CD4-positive, alpha-beta memory T cell (primary cell): Measurements from ENCODE around the gene PRLR. TPM values are rescaled to one million over a fixed set of nuclear protein-coding genes. Genes with fewer than 3 reads are reported as not detected.

ENCODE experiments used
- CTCF ChIA-PET: fragments of 350-600 bp; sonication (Branson Sonifier 250); formaldehyde crosslinking; loops from one replicate; lab custom pipeline; 2021; ENCODE audit warnings: inconsistent platforms; ENCODE audit not compliant: partially characterized antibody; lab: Charles Lee
- POLR2A ChIA-PET: fragments of 350-600 bp; sonication (Branson Sonifier 250); formaldehyde crosslinking; loops from one replicate; lab custom pipeline; 2021; ENCODE audit not compliant: partially characterized antibody; lab: Charles Lee
- DNase-seq, 5 donors: peaks; one replicate each; pipeline versions ENCODE4 v3.0.0 to v3.0.0-alpha.2; 2020 to 2022; ENCODE audit warnings: mixed read lengths in 1 of 5
- H3K27ac ChIP-seq: one replicate; pipeline ENCODE4 v1.7.0; 2013; ENCODE audit warnings: low read depth, low read length
- H3K27me3 ChIP-seq: 2 replicates; pipeline ENCODE4 v1.7.0; 2013; ENCODE audit warnings: mild to moderate bottlenecking, low read length, moderate library complexity; ENCODE audit not compliant: insufficient read depth
- H3K36me3 ChIP-seq: 2 replicates; pipeline ENCODE4 v1.7.0; 2013; ENCODE audit warnings: mild to moderate bottlenecking, low read length, moderate library complexity; ENCODE audit not compliant: insufficient read depth
- H3K4me1 ChIP-seq: 2 replicates; pipeline ENCODE4 v1.7.0; 2013; ENCODE audit warnings: mild to moderate bottlenecking, low read length, moderate library complexity; ENCODE audit not compliant: insufficient read depth
- H3K4me3 ChIP-seq, 2 donors: one replicate each; pipeline ENCODE4 v1.7.0; 2013; ENCODE audit warnings: low read length in 2 of 2, mild to moderate bottlenecking in 1 of 2
- H3K9me3 ChIP-seq, 2 donors: one replicate each; pipeline ENCODE4 v1.7.0; 2013; ENCODE audit warnings: low read length in 2 of 2, control low read depth in 1 of 2; ENCODE audit not compliant: control insufficient read depth in 1 of 2
- H3K27ac Mint-ChIP-seq, 7 donors: one replicate each; pipeline ENCODE4 v1.8.0; 2020 to 2021; ENCODE audit warnings: mixed read lengths in 7 of 7, mild to moderate bottlenecking in 6 of 7, inconsistent platforms in 3 of 7, moderate library complexity in 3 of 7
- H3K27me3 Mint-ChIP-seq, 2 donors: one replicate each; pipeline ENCODE4 v1.8.0; 2020 to 2021; ENCODE audit warnings: mixed read lengths in 2 of 2
- H3K36me3 Mint-ChIP-seq, 2 donors: one replicate each; pipeline ENCODE4 v1.8.0; 2020 to 2021; ENCODE audit warnings: mixed read lengths in 2 of 2, inconsistent platforms in 1 of 2, mild to moderate bottlenecking in 1 of 2
- H3K4me1 Mint-ChIP-seq, 4 donors: one replicate each; pipeline ENCODE4 v1.8.0; 2020 to 2021; ENCODE audit warnings: mixed read lengths in 4 of 4, mild to moderate bottlenecking in 1 of 4
- H3K4me3 Mint-ChIP-seq, 8 donors: one replicate each; pipeline ENCODE4 v1.8.0; 2020 to 2021; ENCODE audit warnings: mixed read lengths in 8 of 8, mild to moderate bottlenecking in 7 of 8, moderate library complexity in 6 of 8, inconsistent platforms in 3 of 8
- H3K9me3 Mint-ChIP-seq, 8 donors: one replicate each; pipeline ENCODE4 v1.8.0; 2020 to 2021; ENCODE audit warnings: mixed read lengths in 8 of 8, mild to moderate bottlenecking in 5 of 8, inconsistent platforms in 3 of 8, moderate library complexity in 1 of 8
- intact Hi-C: fragments of 100-400 bp; cut with micrococcal nuclease; formaldehyde crosslinking; loops from one replicate; pipeline ENCODE4 v1.15.1; 2023
- polyA plus RNA-seq, 2 donors: library from polyadenylated mRNA; unstranded; fragments of 300-500 nt; fragmentation: Illumina TruSeq; gene quantifications; one replicate each; pipeline ENCODE4 v1.2.3, GENCODE V29; 2021
- total RNA-seq, 2 experiments: library from RNA; stranded (reverse); gene quantifications; one replicate each; pipeline ENCODE4 v1.2.3, GENCODE V29; 2021

Gene PRLR
- total and polyA plus RNA-seq, 4 experiments from 2014 or later = not detected

DNA sequence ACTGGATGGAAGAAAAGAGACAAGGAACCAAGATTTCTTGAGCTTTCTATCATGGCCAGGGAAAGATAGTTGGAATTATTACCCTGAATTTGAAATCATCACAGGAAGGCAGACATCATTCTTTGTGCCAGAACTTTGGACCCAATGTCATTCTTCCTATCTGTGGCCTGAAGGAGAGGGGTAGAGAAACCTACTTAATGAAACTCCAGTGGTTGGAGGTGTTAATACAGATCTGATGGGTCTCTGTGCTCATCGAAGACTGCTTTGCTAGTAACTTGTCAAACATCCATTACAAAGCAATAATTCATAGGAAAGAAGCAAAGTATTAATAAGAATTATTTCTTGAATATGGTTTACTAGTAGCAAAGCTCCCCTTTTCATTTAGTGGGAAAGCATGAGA, 26.9 kb downstream of the PRLR start:
- H3K9me3 ChIP-seq = no peaks in the 10 kb centered on the region
- no peaks in the 10 kb centered on the region for H3K27me3 ChIP-seq
- ChIA-PET POLR2A (no interaction called here), CTCF (interaction anchor here (1.6 kb wide), 1 partner anchor 11 kb away, joined by 4 read pairs; no protein-coding TSS in a partner anchor)
- intact Hi-C loops = no loop called here
- no peaks in the 10 kb centered on the region for H3K36me3 ChIP-seq
- H3K4me1 Mint-ChIP-seq = peaks cover 0 to 2% (median 0%) of the 10 kb centered on the region in 4 donors
- H3K4me3 ChIP-seq = no peak overlapping the region
- peaks cover 19 to 24% of the 10 kb centered on the region in 2 donors for H3K27me3 Mint-ChIP-seq
- H3K36me3 Mint-ChIP-seq = no peaks in the 10 kb centered on the region
- H3K27ac Mint-ChIP-seq = no peak overlapping the region
- H3K4me1 ChIP-seq = no peaks in the 10 kb centered on the region
- H3K9me3 Mint-ChIP-seq = no peaks in the 10 kb centered on the region
- DNase-seq = no peak
- H3K4me3 Mint-ChIP-seq = no peak overlapping the region
- no peak overlapping the region for H3K27ac ChIP-seq

DNA sequence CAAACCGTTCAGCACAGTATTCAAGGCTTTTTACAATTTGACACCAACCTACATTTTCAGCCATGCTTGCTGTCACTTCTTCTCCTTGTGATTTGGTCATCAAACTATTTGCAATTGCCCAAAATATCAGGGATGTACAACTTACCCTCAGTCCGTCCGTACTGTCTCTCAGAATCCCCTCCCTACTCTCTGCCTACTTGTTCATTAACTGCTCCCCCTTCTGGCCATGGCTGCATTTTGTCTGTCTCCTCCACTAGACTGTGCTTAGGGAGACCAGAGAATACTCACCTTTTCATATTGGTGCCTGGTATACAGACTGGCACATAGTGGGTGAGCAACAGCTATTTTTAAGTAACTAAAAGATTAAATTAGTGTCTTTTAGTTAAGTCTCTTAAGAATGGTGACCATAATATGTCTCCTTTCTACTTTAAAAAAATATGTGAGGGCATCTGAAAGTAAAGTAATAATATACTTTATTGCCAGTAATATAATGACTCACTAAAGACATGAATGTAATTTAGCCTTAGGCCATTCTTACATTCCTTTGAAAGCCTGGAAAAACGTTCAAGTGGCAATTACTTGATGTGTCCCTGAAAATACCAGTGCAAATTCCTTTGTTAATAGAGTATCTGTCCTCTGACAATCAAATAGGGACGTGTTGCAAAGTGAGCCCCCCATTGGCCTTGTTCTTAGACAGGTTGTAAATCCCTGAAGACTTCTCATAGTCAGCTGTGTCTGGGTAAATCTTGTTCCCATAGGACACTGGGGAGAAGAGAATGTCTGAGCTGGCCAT, 27.8 kb downstream of the PRLR start:
- H3K27me3 Mint-ChIP-seq = peaks cover 15 to 23% of the 10 kb centered on the region in 2 donors
- no peak overlapping the region for H3K27ac Mint-ChIP-seq
- intact Hi-C loops = loop anchor here (1.0 kb wide), 2 partner anchors 113 to 724 kb away; no protein-coding TSS in a partner anchor
- no peaks in the 10 kb centered on the region for H3K36me3 ChIP-seq
- H3K4me1 Mint-ChIP-seq = peaks cover 0 to 2% (median 0%) of the 10 kb centered on the region in 4 donors
- no peaks in the 10 kb centered on the region for H3K36me3 Mint-ChIP-seq
- no peak overlapping the region for H3K27ac ChIP-seq
- no peak overlapping the region for H3K4me3 Mint-ChIP-seq
- POLR2A ChIA-PET = no interaction called here
- DNase-seq = peak in 4 of 5 donors; percentile 5 to 12 (median 10)
- CTCF ChIA-PET = interaction anchor here (1.6 kb wide), 1 partner anchor 10 kb away, joined by 4 read pairs; no protein-coding TSS in a partner anchor
- no peaks in the 10 kb centered on the region for H3K9me3 ChIP-seq
- H3K4me1 ChIP-seq = no peaks in the 10 kb centered on the region
- no peaks in the 10 kb centered on the region for H3K27me3 ChIP-seq
- H3K4me3 ChIP-seq = no peak overlapping the region
- no peaks in the 10 kb centered on the region for H3K9me3 Mint-ChIP-seq

DNA sequence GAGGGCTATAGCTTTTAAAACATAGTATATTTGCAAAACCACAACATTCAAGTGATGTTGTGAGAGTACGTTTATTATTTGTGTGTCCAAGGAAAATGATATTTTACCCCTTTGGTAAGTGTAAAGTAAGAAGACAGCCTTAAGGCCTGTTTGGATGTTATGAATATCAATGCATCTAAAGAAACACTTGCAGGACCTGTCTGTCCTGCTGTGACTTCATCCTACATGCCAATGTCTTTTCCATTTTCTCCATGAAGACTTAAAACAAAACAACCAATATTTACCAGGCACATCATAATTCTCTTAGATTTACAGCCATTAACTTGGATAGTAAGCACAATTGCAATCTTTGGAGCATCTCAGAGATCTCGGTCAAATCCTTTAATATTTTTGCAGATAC, 29.0 kb downstream of the PRLR start:
- intact Hi-C loops = no loop called here
- H3K27me3 Mint-ChIP-seq = peaks cover 15 to 23% of the 10 kb centered on the region in 2 donors
- CTCF ChIA-PET = no interaction called here

DNA sequence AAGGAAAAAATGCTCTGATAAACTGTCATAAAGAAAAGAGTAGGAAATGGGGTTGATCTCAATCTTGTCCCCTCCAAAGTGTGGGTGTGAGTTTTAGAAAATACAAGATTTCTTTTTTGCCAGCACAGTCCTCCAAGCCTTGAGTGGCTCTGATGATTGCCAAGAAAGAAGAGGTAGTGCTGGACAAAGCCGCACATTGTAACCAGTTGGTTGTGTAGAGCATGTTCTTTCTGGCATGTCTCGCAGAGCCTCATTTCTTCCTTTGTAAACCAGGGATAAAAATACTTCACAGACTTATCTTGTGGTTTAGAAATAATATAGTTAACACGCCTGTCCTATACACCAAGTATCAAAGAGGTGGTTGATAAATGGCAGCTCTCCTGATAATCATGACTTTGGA, 30.4 kb downstream of the PRLR start:
- Histone ChIP-seq H3K36me3 (no peaks in the 10 kb centered on the region), H3K4me3 (no peak overlapping the region), H3K27me3 (no peaks in the 10 kb centered on the region), H3K27ac (no peak overlapping the region), H3K9me3 (no peaks in the 10 kb centered on the region), H3K4me1 (no peaks in the 10 kb centered on the region)
- Mint-ChIP-seq H3K36me3 (no peaks in the 10 kb centered on the region), H3K27me3 (peaks cover 16 to 17% of the 10 kb centered on the region in 2 donors), H3K4me3 (no peak overlapping the region), H3K4me1 (peaks cover 0 to 2% (median 0%) of the 10 kb centered on the region in 4 donors), H3K9me3 (no peaks in the 10 kb centered on the region), H3K27ac (no peak overlapping the region)
- no peak for DNase-seq
- intact Hi-C loops = no loop called here
- ChIA-PET POLR2A (no interaction called here), CTCF (interaction anchor here (0.7 kb wide), 1 partner anchor 13 kb away, joined by 3 read pairs; no protein-coding TSS in a partner anchor)

More for the DNA sequence above, 29.0 kb downstream of the PRLR start:
- Mint-ChIP-seq H3K9me3 (no peaks in the 10 kb centered on the region), H3K36me3 (no peaks in the 10 kb centered on the region), H3K27ac (peak overlapping the region in 1 of 7 donors; percentile 55), H3K4me1 (peaks cover 0 to 2% (median 0%) of the 10 kb centered on the region in 4 donors), H3K4me3 (no peak overlapping the region)
- no peaks in the 10 kb centered on the region for H3K4me1 ChIP-seq
- H3K27ac ChIP-seq = no peak overlapping the region
- POLR2A ChIA-PET = no interaction called here
- H3K27me3 ChIP-seq = no peaks in the 10 kb centered on the region
- H3K4me3 ChIP-seq = no peak overlapping the region
- no peaks in the 10 kb centered on the region for H3K9me3 ChIP-seq
- no peak for DNase-seq
- no peaks in the 10 kb centered on the region for H3K36me3 ChIP-seq

- intact Hi-C loops = no loop called here
- no peaks in the 10 kb centered on the region for H3K36me3 Mint-ChIP-seq
- H3K27me3 ChIP-seq = no peaks in the 10 kb centered on the region
- ChIA-PET CTCF (no interaction called here), POLR2A (no interaction called here)
- H3K9me3 ChIP-seq = no peaks in the 10 kb centered on the region
- H3K4me3 ChIP-seq = no peak overlapping the region
- H3K27ac Mint-ChIP-seq = no peak overlapping the region
- peaks cover 19 to 21% of the 10 kb centered on the region in 2 donors for H3K27me3 Mint-ChIP-seq
- H3K36me3 ChIP-seq = no peaks in the 10 kb centered on the region
- no peak overlapping the region for H3K4me3 Mint-ChIP-seq
- no peaks in the 10 kb centered on the region for H3K4me1 ChIP-seq
- peaks cover 0 to 2% (median 0%) of the 10 kb centered on the region in 4 donors for H3K4me1 Mint-ChIP-seq
- H3K27ac ChIP-seq = no peak overlapping the region
- DNase-seq = no peak
- H3K9me3 Mint-ChIP-seq = no peaks in the 10 kb centered on the region
Observed at GRCh38 chr5:35198686-35199085, 31.6 kb downstream of the PRLR start.

DNA sequence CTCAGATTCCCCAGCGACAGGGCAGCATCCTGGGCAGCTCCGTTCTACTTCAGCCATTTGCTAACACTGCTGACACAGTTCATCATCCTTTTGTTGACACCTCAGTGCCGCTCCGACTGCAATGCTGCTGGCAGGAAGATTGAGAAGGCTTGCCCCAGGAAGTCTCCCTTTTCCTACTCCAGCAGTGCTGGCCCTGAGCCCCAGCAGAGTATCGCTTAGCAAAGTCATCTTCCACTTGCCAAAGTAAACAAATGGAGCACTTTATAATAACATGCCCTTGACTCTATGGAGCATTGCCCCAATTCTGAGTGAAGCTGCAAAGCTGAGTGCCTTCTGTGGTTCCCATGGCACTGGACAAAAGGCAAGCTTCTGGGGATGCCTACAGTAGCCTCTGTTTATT, 32.2 kb downstream of the PRLR start:
- H3K27ac ChIP-seq = no peak overlapping the region
- intact Hi-C loops = no loop called here
- CTCF ChIA-PET = no interaction called here
- Mint-ChIP-seq H3K27ac (no peak overlapping the region), H3K27me3 (peaks cover 15 to 23% of the 10 kb centered on the region in 2 donors), H3K9me3 (no peaks in the 10 kb centered on the region), H3K4me3 (no peak overlapping the region), H3K36me3 (no peaks in the 10 kb centered on the region), H3K4me1 (peaks cover 0 to 2% (median 0%) of the 10 kb centered on the region in 4 donors)
- no peak overlapping the region for H3K4me3 ChIP-seq
- no peaks in the 10 kb centered on the region for H3K4me1 ChIP-seq
- DNase-seq = no peak
- no peaks in the 10 kb centered on the region for H3K36me3 ChIP-seq
- H3K9me3 ChIP-seq = no peaks in the 10 kb centered on the region
- POLR2A ChIA-PET = no interaction called here
- no peaks in the 10 kb centered on the region for H3K27me3 ChIP-seq

GRCh38 chr5:35197351-35197750, 32.9 kb downstream of the PRLR start:
- Histone ChIP-seq H3K4me1 (no peaks in the 10 kb centered on the region), H3K27me3 (no peaks in the 10 kb centered on the region), H3K9me3 (no peaks in the 10 kb centered on the region), H3K27ac (no peak overlapping the region), H3K36me3 (no peaks in the 10 kb centered on the region), H3K4me3 (no peak overlapping the region)
- POLR2A ChIA-PET = no interaction called here
- DNase-seq = no peak
- no peaks in the 10 kb centered on the region for H3K36me3 Mint-ChIP-seq
- no peak overlapping the region for H3K27ac Mint-ChIP-seq
- H3K4me1 Mint-ChIP-seq = peaks cover 0 to 2% (median 0%) of the 10 kb centered on the region in 4 donors
- peaks cover 14 to 26% of the 10 kb centered on the region in 2 donors for H3K27me3 Mint-ChIP-seq
- no peaks in the 10 kb centered on the region for H3K9me3 Mint-ChIP-seq
- CTCF ChIA-PET = no interaction called here
- intact Hi-C loops = no loop called here
- H3K4me3 Mint-ChIP-seq = no peak overlapping the region
